ENCODE measurements around the gene NR1D1. TPM values are rescaled to one million over a fixed set of nuclear protein-coding genes. Genes with fewer than 3 reads are reported as not detected.

NR1D1 gene
- total and polyA plus RNA-seq, 4 donors: 3.2 to 19.6 (median 14.1) TPM

GRCh38 chr17:40058865-40059264, 41.5 kb downstream of the NR1D1 start:
- Histone ChIP-seq H3K9ac (ENCODE audit: insufficient read depth in 1 of 2, low read length in 2 of 2) (no peak overlapping the region), H3K27ac (ENCODE audit: low read depth in 1 of 2, low read length in 1 of 2) (peak overlapping the region; percentile 58 to 75)
- 96 to 100% methylated on average over 1 of the region's 1 CpG for WGBS, 2 donors

GRCh38 chr17:40058186-40058784, 42.1 kb downstream of the NR1D1 start:
- 47 to 63% methylated on average over 8 of the region's 8 CpGs for WGBS, 2 donors
- no peak overlapping the region for H3K4me3 ChIP-seq
- peaks cover 0 to 3% (median 0%) of the 10 kb centered on the region in 3 donors for H3K27me3 ChIP-seq (ENCODE audit: control insufficient read depth in 3 of 3, insufficient read depth in 3 of 3, low read length in 2 of 3)
- peaks cover 3 to 19% (median 7%) of the 10 kb centered on the region in 5 donors for H3K4me1 ChIP-seq (ENCODE audit: control insufficient read depth in 5 of 5, insufficient read depth in 5 of 5, low read length in 5 of 5)
- DNase-seq: peak in 2 of 3 donors; percentile 54 to 66
- no peak for TF ChIP-seq CTCF (IDR thresholded peaks at IDR 0.05; ENCODE audit: control extremely low read depth, extremely low read depth)
- no peaks in the 10 kb centered on the region for H3K9me3 ChIP-seq (ENCODE audit: control insufficient read depth in 4 of 4, insufficient read depth in 3 of 4, low read length in 3 of 4)
- peak overlapping the region; percentile 58 to 75 for H3K27ac ChIP-seq (ENCODE audit: low read depth in 1 of 2, low read length in 1 of 2)
- peak overlapping the region in 1 of 2 donors; percentile 34 for H3K9ac ChIP-seq (ENCODE audit: insufficient read depth in 1 of 2, low read length in 2 of 2)
- no peak for ATAC-seq (ENCODE audit: insufficient read depth, low FRiP score)
- peaks cover 0 to 2% (median 0%) of the 10 kb centered on the region in 4 donors for H3K36me3 ChIP-seq (ENCODE audit: control insufficient read depth in 4 of 4, insufficient read depth in 4 of 4, low read length in 4 of 4)

More at GRCh38 chr17:40058865-40059264, 41.5 kb downstream of the NR1D1 start:
- DNase-seq: no peak
- Histone ChIP-seq H3K27me3 (ENCODE audit: control insufficient read depth in 3 of 3, insufficient read depth in 3 of 3, low read length in 2 of 3) (peaks cover 0 to 3% (median 0%) of the 10 kb centered on the region in 3 donors), H3K9me3 (ENCODE audit: control insufficient read depth in 4 of 4, insufficient read depth in 3 of 4, low read length in 3 of 4) (no peaks in the 10 kb centered on the region), H3K4me3 (no peak overlapping the region), H3K36me3 (ENCODE audit: control insufficient read depth in 4 of 4, insufficient read depth in 4 of 4, low read length in 4 of 4) (peaks cover 0 to 2% (median 0%) of the 10 kb centered on the region in 4 donors), H3K4me1 (ENCODE audit: control insufficient read depth in 5 of 5, insufficient read depth in 5 of 5, low read length in 5 of 5) (peaks cover 0 to 14% (median 5%) of the 10 kb centered on the region in 5 donors)
- no peak for ATAC-seq (ENCODE audit: insufficient read depth, low FRiP score)
- no peak for TF ChIP-seq CTCF (IDR thresholded peaks at IDR 0.05; ENCODE audit: control extremely low read depth, extremely low read depth)

- H3K4me1 ChIP-seq (ENCODE audit: control insufficient read depth in 5 of 5, insufficient read depth in 5 of 5, low read length in 5 of 5): peaks cover 0 to 14% (median 4%) of the 10 kb centered on the region in 5 donors
- 78 to 90% methylated on average over 6 of the region's 6 CpGs for WGBS, 2 donors
- TF ChIP-seq CTCF (IDR thresholded peaks at IDR 0.05; ENCODE audit: control extremely low read depth, extremely low read depth): no peak
Measured at GRCh38 chr17:40056379-40057015, 43.9 kb downstream of the NR1D1 start.

More at GRCh38 chr17:40056379-40057015, 43.9 kb downstream of the NR1D1 start:
- H3K27ac ChIP-seq (ENCODE audit: low read depth in 1 of 2, low read length in 1 of 2): no peak overlapping the region
- ATAC-seq (ENCODE audit: insufficient read depth, low FRiP score) (no peak), DNase-seq (no peak)
- H3K27me3 ChIP-seq (ENCODE audit: control insufficient read depth in 3 of 3, insufficient read depth in 3 of 3, low read length in 2 of 3): peaks cover 0 to 3% (median 0%) of the 10 kb centered on the region in 3 donors
- H3K9me3 ChIP-seq (ENCODE audit: control insufficient read depth in 4 of 4, insufficient read depth in 3 of 4, low read length in 3 of 4): no peaks in the 10 kb centered on the region
- H3K9ac ChIP-seq (ENCODE audit: insufficient read depth in 1 of 2, low read length in 2 of 2): no peak overlapping the region
- peaks cover 0 to 9% (median 4%) of the 10 kb centered on the region in 4 donors for H3K36me3 ChIP-seq (ENCODE audit: control insufficient read depth in 4 of 4, insufficient read depth in 4 of 4, low read length in 4 of 4)
- no peak overlapping the region for H3K4me3 ChIP-seq

Other genes with a start within 250 kb of the NR1D1 start
- gene IKZF3, start 236.3 kb downstream of the NR1D1 start, total RNA-seq: 1 to 10 TPM; 3.9 TPM
- 1 to 10 TPM; 1.0 to 1.4 TPM for gene IKZF3, start 236.3 kb downstream of the NR1D1 start, polyA plus RNA-seq
- gene ZPBP2, start 232.4 kb downstream of the NR1D1 start, total RNA-seq: not detected
- not detected for gene ZPBP2, start 232.4 kb downstream of the NR1D1 start, polyA plus RNA-seq
- gene GSDMB, start 182.0 kb downstream of the NR1D1 start, total RNA-seq: 10 to 100 TPM in 1 of 2 donors, 1 to 10 TPM in 1; 5.4 to 26.8 TPM
- 10 to 100 TPM in 1 of 2 donors, 1 to 10 TPM in 1; 5.1 to 12.5 TPM for gene GSDMB, start 182.0 kb downstream of the NR1D1 start, polyA plus RNA-seq
- 10 to 100 TPM; 60.7 to 76.7 TPM for gene ORMDL3, start 173.0 kb downstream of the NR1D1 start, total RNA-seq
- gene ORMDL3, start 173.0 kb downstream of the NR1D1 start, polyA plus RNA-seq: 10 to 100 TPM; 38.6 to 67.1 TPM
- gene LRRC3C, start 172.9 kb downstream of the NR1D1 start, total RNA-seq: not detected
- not detected for gene LRRC3C, start 172.9 kb downstream of the NR1D1 start, polyA plus RNA-seq
- gene GSDMA, start 137.6 kb downstream of the NR1D1 start, total RNA-seq: under 1 TPM in 1 of 2 donors, not detected in 1; 0.91 TPM
- gene GSDMA, start 137.6 kb downstream of the NR1D1 start, polyA plus RNA-seq: under 1 TPM; 0.26 to 0.33 TPM
- 10 to 100 TPM; 56.2 to 99.2 TPM for gene PSMD3, start 119.8 kb downstream of the NR1D1 start, total RNA-seq
- gene PSMD3, start 119.8 kb downstream of the NR1D1 start, polyA plus RNA-seq: 100 to 1,000 TPM in 1 of 2 donors, 10 to 100 TPM in 1; 70.4 to 105 TPM
- gene CSF3, start 85.1 kb downstream of the NR1D1 start, total RNA-seq: 1 to 10 TPM; 1.7 to 2.9 TPM
- 100 to 1,000 TPM in 1 of 2 donors, 1 to 10 TPM in 1; 7.8 to 317 TPM for gene CSF3, start 85.1 kb downstream of the NR1D1 start, polyA plus RNA-seq
- 10 to 100 TPM; 69.9 to 82.3 TPM for gene MED24, start 46.2 kb downstream of the NR1D1 start, total RNA-seq
- 100 to 1,000 TPM in 1 of 2 donors, 10 to 100 TPM in 1; 48.2 to 149 TPM for gene MED24, start 46.2 kb downstream of the NR1D1 start, polyA plus RNA-seq
- 10 to 100 TPM; 41.3 to 55.9 TPM for gene THRA, start 37.6 kb downstream of the NR1D1 start, total RNA-seq
- 10 to 100 TPM; 28.5 to 33.6 TPM for gene THRA, start 37.6 kb downstream of the NR1D1 start, polyA plus RNA-seq
- 100 to 1,000 TPM in 1 of 2 donors, 10 to 100 TPM in 1; 84.8 to 111 TPM for gene MSL1, start 21.4 kb upstream of the NR1D1 start, total RNA-seq
- 10 to 100 TPM; 73.2 to 84.6 TPM for gene MSL1, start 21.4 kb upstream of the NR1D1 start, polyA plus RNA-seq
- 10 to 100 TPM; 74.8 to 85.5 TPM for gene CASC3, start 39.9 kb upstream of the NR1D1 start, total RNA-seq
- 10 to 100 TPM; 37.2 to 47.8 TPM for gene CASC3, start 39.9 kb upstream of the NR1D1 start, polyA plus RNA-seq
- gene RAPGEFL1, start 76.9 kb upstream of the NR1D1 start, total RNA-seq: 1 to 10 TPM; 4.6 to 9.1 TPM
- gene RAPGEFL1, start 76.9 kb upstream of the NR1D1 start, polyA plus RNA-seq: 1 to 10 TPM; 8.4 to 9.4 TPM
- 10 to 100 TPM; 15.7 to 34.5 TPM for gene WIPF2, start 118.7 kb upstream of the NR1D1 start, total RNA-seq
- 10 to 100 TPM; 10.6 to 14.2 TPM for gene WIPF2, start 118.7 kb upstream of the NR1D1 start, polyA plus RNA-seq
- gene CDC6, start 187.3 kb upstream of the NR1D1 start, total RNA-seq: 1 to 10 TPM; 5.5 to 5.7 TPM
- gene CDC6, start 187.3 kb upstream of the NR1D1 start, polyA plus RNA-seq: 1 to 10 TPM; 3.3 to 6.0 TPM
- 10 to 100 TPM; 36.4 to 75.3 TPM for gene RARA, start 208.6 kb upstream of the NR1D1 start, total RNA-seq
- gene RARA, start 208.6 kb upstream of the NR1D1 start, polyA plus RNA-seq: 10 to 100 TPM; 49.8 to 51.7 TPM